ENCODE results near the gene ACTG1. TPM values are rescaled to one million over a fixed set of nuclear protein-coding genes. Genes with fewer than 3 reads are reported as not detected.

Gene ACTG1
- total and polyA plus RNA-seq, 2 of the 4 experiments (the other 2 are of a cell fraction): 10,907 to 15,732 TPM

- ChIA-PET POLR2A (ENCODE audit: unreplicated experiment) (no interaction called here), CTCF (interaction anchor here (0.6 kb wide), 1 partner anchor 30 kb away, joined by 4 read pairs; no protein-coding TSS in a partner anchor)
- ATAC-seq (ENCODE audit: low read depth): no peak
Measured at GRCh38 chr17:81528651-81529436, 16.2 kb upstream of the ACTG1 start.

More at GRCh38 chr17:81528651-81529436, 16.2 kb upstream of the ACTG1 start:
- H2AK9ac ChIP-seq (replicated peaks; ENCODE audit: low read depth, low read length, poor library complexity): no peak overlapping the region
- no peak overlapping the region for H3K4me3 ChIP-seq (ENCODE audit: insufficient read depth, low read depth, low read length)
- WGBS, 2 experiments (ENCODE audit: extremely low coverage in 2 of 2, insufficient read length in 1 of 2): 90% methylated on average over 53 of the region's 62 CpGs; no CpG with 5 or more reads in 1 of the 2 experiments
- no peak overlapping the region for H3K23ac ChIP-seq (ENCODE audit: low read depth, low read length)
- H4K8ac ChIP-seq (ENCODE audit: low read depth in 2 of 2, low read length in 2 of 2): no peak overlapping the region
- no peak overlapping the region for H3K4me2 ChIP-seq (ENCODE audit: low read depth, low read length)
- H3K27ac ChIP-seq (ENCODE audit: insufficient read depth, low read length): no peak overlapping the region
- H2BK20ac ChIP-seq (ENCODE audit: low read depth, low read length): no peak overlapping the region
- no peaks in the 10 kb centered on the region for H3K79me1 ChIP-seq (ENCODE audit: low read depth in 1 of 2, low read length in 2 of 2)
- H2BK15ac ChIP-seq (ENCODE audit: low read depth, low read length): no peak overlapping the region
- H3K27me3 ChIP-seq (ENCODE audit: control insufficient read depth, insufficient read depth, low read length): peaks cover 9% of the 10 kb centered on the region
- TF ChIP-seq BHLHE40 (IDR thresholded peaks at IDR 0.05; ENCODE audit: low read depth, low read length): no peak
- no peak for TF ChIP-seq MXI1 (IDR thresholded peaks at IDR 0.05; ENCODE audit: borderline replicate concordance, low read depth, low read length)
- no peak for TF ChIP-seq CEBPB (IDR thresholded peaks at IDR 0.05; ENCODE audit: low read depth, low read length)
- TF ChIP-seq CHD1 (IDR thresholded peaks at IDR 0.05; ENCODE audit: low read depth, low read length): no peak
- no peak for TF ChIP-seq USF2 (IDR thresholded peaks at IDR 0.05; ENCODE audit: low read depth, low read length)
- no peak for TF ChIP-seq MAZ (IDR thresholded peaks at IDR 0.05; ENCODE audit: borderline replicate concordance, low read depth, low read length)
- TF ChIP-seq CTCF (conservative IDR thresholded peaks at IDR 0.05; ENCODE audit: low read depth, low read length): no peak
- H3K36me3 ChIP-seq (ENCODE audit: control insufficient read depth, insufficient read depth, low read length): no peaks in the 10 kb centered on the region
- no peak overlapping the region for H2BK120ac ChIP-seq (ENCODE audit: low read depth, low read length)
- no peak overlapping the region for H2AFZ ChIP-seq (replicated peaks; ENCODE audit: low read length, poor library complexity)
- H2AK5ac ChIP-seq (ENCODE audit: low read depth, low read length): no peak overlapping the region
- H4K20me1 ChIP-seq (ENCODE audit: insufficient read depth, low read length): peaks cover 6% of the 10 kb centered on the region
- no peak overlapping the region for H3K56ac ChIP-seq (ENCODE audit: extremely low read depth, insufficient read depth, low read length)
- H2BK5ac ChIP-seq (ENCODE audit: low read depth, low read length, poor library complexity, severe bottlenecking): no peak overlapping the region
- BruUV-seq (replicated peaks): no TSS peak
- no peaks in the 10 kb centered on the region for H3K4me1 ChIP-seq (ENCODE audit: control insufficient read depth, insufficient read depth, low read length)
- intact Hi-C loops (cut with micrococcal nuclease) (no loop called here), in situ Hi-C loops (cut with MboI; ENCODE audit: low sequenced_read_pairs) (no loop called here), dilution Hi-C loops (cut with HindIII; ENCODE audit: low sequenced_read_pairs, unreplicated experiment) (no loop called here)
- H3K9me3 ChIP-seq (ENCODE audit: control insufficient read depth, insufficient read depth, low read length): no peaks in the 10 kb centered on the region
- no peak overlapping the region for H3K4ac ChIP-seq (ENCODE audit: low read depth, low read length)
- H4K5ac ChIP-seq (ENCODE audit: low read depth, low read length): no peak overlapping the region
- no peak for DNase-seq
- no peak overlapping the region for H4K91ac ChIP-seq (ENCODE audit: insufficient read depth, low read depth, low read length)
- no peaks in the 10 kb centered on the region for H3K9me1 ChIP-seq (ENCODE audit: insufficient read depth, low read length)
- no peak overlapping the region for H3K14ac ChIP-seq (replicated peaks; ENCODE audit: low read depth, low read length)
- no peak overlapping the region for H3K18ac ChIP-seq (ENCODE audit: low read depth, low read length)
- no peak overlapping the region for H3K9ac ChIP-seq (ENCODE audit: low read depth, low read length)
